Natural killer cell (primary cell): ENCODE data around the gene MBD3. TPM values are rescaled to one million over a fixed set of nuclear protein-coding genes. Genes with fewer than 3 reads are reported as not detected.
A peak's percentile ranks its signal among the peaks of the same experiment; 100 is the strongest.

Experiments used
- ATAC-seq, 3 donors: fragments of 150-1000 bp in 2 of 3; fragments of 200-7000 bp in 1 of 3; cut with Tn5 transposase; 1 replicate in 1 of 3; 2 replicates in 2 of 3; pipeline ENCODE4 v1.10.0; 2021; ENCODE audit warnings: mild to moderate bottlenecking in 2 of 3, moderate library complexity in 2 of 3
- DNase-seq, 2 donors: peaks; one replicate each; pipeline versions ENCODE4 v3.0.0 to v3.0.0-alpha.2; 2013 to 2021; ENCODE audit warnings: mixed read lengths in 1 of 2
- H3K27ac ChIP-seq: one replicate; pipeline ENCODE4 v1.5.1; 2013; ENCODE audit warnings: mild to moderate bottlenecking, low read length
- H3K27me3 ChIP-seq: one replicate; pipeline ENCODE4 v1.6.1; 2013; ENCODE audit warnings: low read length; ENCODE audit not compliant: control insufficient read depth, insufficient read depth
- H3K36me3 ChIP-seq: one replicate; pipeline ENCODE4 v1.6.1; 2013; ENCODE audit warnings: low read length; ENCODE audit not compliant: control insufficient read depth, insufficient read depth
- H3K4me1 ChIP-seq: one replicate; pipeline ENCODE4 v1.6.1; 2013; ENCODE audit warnings: low read length; ENCODE audit not compliant: control insufficient read depth, insufficient read depth
- H3K4me3 ChIP-seq: one replicate; pipeline ENCODE4 v1.5.1; 2013; ENCODE audit warnings: low read length
- H3K9me3 ChIP-seq: one replicate; pipeline ENCODE4 v1.6.1; 2013; ENCODE audit warnings: low read length; ENCODE audit not compliant: control insufficient read depth, insufficient read depth
- H3K27ac Mint-ChIP-seq, 2 donors: one replicate each; pipeline ENCODE4 v1.8.0; 2022; ENCODE audit warnings: mild to moderate bottlenecking in 2 of 2, mixed read lengths in 2 of 2, moderate library complexity in 1 of 2
- H3K27me3 Mint-ChIP-seq, 2 donors: one replicate each; pipeline ENCODE4 v1.8.0; 2022; ENCODE audit warnings: low read depth in 2 of 2, mixed read lengths in 2 of 2
- H3K36me3 Mint-ChIP-seq: one replicate; pipeline ENCODE4 v1.8.0; 2022; ENCODE audit warnings: mixed read lengths
- H3K4me1 Mint-ChIP-seq, 2 donors: one replicate each; pipeline ENCODE4 v1.8.0; 2022; ENCODE audit warnings: mixed read lengths in 2 of 2
- H3K4me3 Mint-ChIP-seq: one replicate; pipeline ENCODE4 v1.8.0; 2022; ENCODE audit warnings: mild to moderate bottlenecking, moderate library complexity, mixed read lengths
- H3K9me3 Mint-ChIP-seq, 2 donors: one replicate each; pipeline ENCODE4 v1.8.0; 2022; ENCODE audit warnings: mixed read lengths in 2 of 2
- CTCF ChIP-seq: fragments of 200-600 bp; IDR thresholded peaks from one replicate; pipeline ENCODE4 v1.8.0; 2022; ENCODE audit warnings: antibody characterized with exemption
- WGBS: methylation state at CpG from one replicate; pipeline ENCODE4 v1.1.7; 2013; ENCODE audit warnings: missing lambda C conversion rate; ENCODE audit not compliant: insufficient coverage; 5-methylcytosine and 5-hydroxymethylcytosine counted together
- intact Hi-C: fragments of 100-400 bp; cut with micrococcal nuclease; formaldehyde crosslinking; loops from one replicate; pipeline ENCODE4 v1.14.2; 2022
- total RNA-seq, 4 donors: library from RNA; stranded (reverse); fragments of 120-200 nt in 1 of 4; gene quantifications; one replicate each; pipeline versions ENCODE4 v1.2.3 to v1.2.4, GENCODE V29; 2013 to 2022

MBD3 gene
- total RNA-seq, 3 donors from 2014 or later (not counting 1 experiment from before 2014, with no cell fraction given), result 55.9 to 66.7 (median 59.0) TPM

- Mint-ChIP-seq H3K36me3 (no peaks in the 10 kb centered on the region), H3K4me3 (no peak overlapping the region)
These were observed 22.6 kb upstream of the MBD3 start for GRCh38 chr19:1615156-1615765.

GRCh38 chr19:1613808-1614570 is 21.3 kb upstream of the MBD3 start:
- no peak overlapping the region for H3K4me3 Mint-ChIP-seq
- H3K27me3 Mint-ChIP-seq, result no peaks in the 10 kb centered on the region
- DNase-seq (no peak), ATAC-seq (no peak)
- no peak for TF ChIP-seq CTCF
- peaks cover 55% of the 10 kb centered on the region for H3K36me3 ChIP-seq
- no peaks in the 10 kb centered on the region for H3K9me3 ChIP-seq
- H3K27ac Mint-ChIP-seq, result no peak overlapping the region
- no peaks in the 10 kb centered on the region for H3K27me3 ChIP-seq
- H3K9me3 Mint-ChIP-seq, result no peaks in the 10 kb centered on the region
- intact Hi-C loops, result no loop called here
- WGBS, result 97% methylated on average over 32 of the region's 32 CpGs
- H3K4me1 ChIP-seq, result peaks cover 16% of the 10 kb centered on the region
- H3K27ac ChIP-seq, result no peak overlapping the region
- H3K4me3 ChIP-seq, result no peak overlapping the region
- peaks cover 7 to 13% of the 10 kb centered on the region in 2 donors for H3K4me1 Mint-ChIP-seq
- H3K36me3 Mint-ChIP-seq, result no peaks in the 10 kb centered on the region

More at GRCh38 chr19:1615156-1615765, 22.6 kb upstream of the MBD3 start:
- intact Hi-C loops, result no loop called here
- ATAC-seq (no peak), DNase-seq (no peak)
- Mint-ChIP-seq H3K9me3 (no peaks in the 10 kb centered on the region), H3K27ac (peak overlapping the region in 1 of 2 donors; percentile 38), H3K27me3 (no peaks in the 10 kb centered on the region), H3K4me1 (peaks cover 0 to 7% of the 10 kb centered on the region in 2 donors)
- Histone ChIP-seq H3K4me3 (no peak overlapping the region), H3K4me1 (peaks cover 3% of the 10 kb centered on the region), H3K27me3 (no peaks in the 10 kb centered on the region), H3K27ac (no peak overlapping the region), H3K36me3 (peaks cover 58% of the 10 kb centered on the region), H3K9me3 (no peaks in the 10 kb centered on the region)
- TF ChIP-seq CTCF, result no peak
- 96% methylated on average over 41 of the region's 41 CpGs for WGBS

- peaks cover 25% of the 10 kb centered on the region for H3K4me1 ChIP-seq
- Mint-ChIP-seq H3K9me3 (no peaks in the 10 kb centered on the region), H3K27me3 (no peaks in the 10 kb centered on the region), H3K4me1 (peaks cover 15% of the 10 kb centered on the region in 2 donors), H3K36me3 (no peaks in the 10 kb centered on the region), H3K27ac (no peak overlapping the region), H3K4me3 (no peak overlapping the region)
- TF ChIP-seq CTCF, result no peak
- no peak overlapping the region for H3K27ac ChIP-seq
- WGBS, result 85% methylated on average over 9 of the region's 9 CpGs
- H3K36me3 ChIP-seq, result peaks cover 52% of the 10 kb centered on the region
- no peaks in the 10 kb centered on the region for H3K27me3 ChIP-seq
- H3K9me3 ChIP-seq, result no peaks in the 10 kb centered on the region
- ATAC-seq (no peak), DNase-seq (no peak)
- no peak overlapping the region for H3K4me3 ChIP-seq
- intact Hi-C loops, result no loop called here
These were observed 20.5 kb upstream of the MBD3 start for GRCh38 chr19:1613146-1613545.
